Kidney (tissue), 14 donors: ENCODE measurements around the gene KCNH8. TPM values are rescaled to one million over a fixed set of nuclear protein-coding genes. Genes with fewer than 3 reads are reported as not detected.
"Not testable (repeated sequence)": the region's sequence is repeated elsewhere in the genome, so short reads cannot be mapped to it uniquely, and the experiment has no call there.

Source experiments
- DNase-seq, 5 donors: peaks; one replicate each; pipeline ENCODE4 v3.0.0-alpha.2; 2013 to 2020
- FAIRE-seq: peaks from 2 replicates; lab custom pipeline; 2012; peaks lifted over from hg19 to GRCh38; lab: Jason Lieb, UNC
- H3K27ac ChIP-seq, 2 donors: one replicate each; pipeline ENCODE4 v1.7.0; 2013; ENCODE audit warnings: low read depth in 2 of 2, low read length in 2 of 2, inconsistent platforms in 1 of 2
- H3K27me3 ChIP-seq: one replicate; pipeline ENCODE4 v1.7.1; 2013; ENCODE audit warnings: low read length, inconsistent platforms; ENCODE audit not compliant: control insufficient read depth, insufficient read depth
- H3K36me3 ChIP-seq, 3 donors: one replicate each; pipeline versions ENCODE4 v1.7.0 to v1.7.1; 2013; ENCODE audit warnings: low read length in 3 of 3, control low read depth in 1 of 3, inconsistent platforms in 1 of 3; ENCODE audit not compliant: insufficient read depth in 3 of 3, control insufficient read depth in 2 of 3
- H3K4me1 ChIP-seq, 3 donors: one replicate each; pipeline versions ENCODE4 v1.7.0 to v1.7.1; 2013; ENCODE audit warnings: low read length in 3 of 3, inconsistent platforms in 1 of 3, low read depth in 1 of 3; ENCODE audit not compliant: control insufficient read depth in 2 of 3, insufficient read depth in 2 of 3
- H3K4me3 ChIP-seq, 3 donors: one replicate each; pipeline versions ENCODE4 v1.7.0 to v1.8.1; 2013; ENCODE audit warnings: low read length in 3 of 3, control low read depth in 1 of 3, inconsistent platforms in 1 of 3
- H3K9ac ChIP-seq, 3 donors: one replicate each; pipeline versions ENCODE4 v1.7.0 to v1.7.1; 2013; ENCODE audit warnings: low read length in 3 of 3, control low read depth in 1 of 3, inconsistent platforms in 1 of 3
- H3K9me3 ChIP-seq, 3 donors: one replicate each; pipeline versions ENCODE4 v1.7.0 to v1.7.1; 2013; ENCODE audit warnings: low read length in 3 of 3, control low read depth in 1 of 3, inconsistent platforms in 1 of 3; ENCODE audit not compliant: control insufficient read depth in 2 of 3, insufficient read depth in 1 of 3
- CTCF ChIP-seq: IDR thresholded peaks from 3 replicates; pipeline ENCODE4 v1.5.1; 2012; ENCODE audit warnings: mild to moderate bottlenecking, moderate library complexity, borderline replicate concordance; ENCODE audit not compliant: insufficient read depth; ENCODE audit errors: extremely low read depth
- intact Hi-C: fragments of 100-400 bp; cut with DNase I; formaldehyde crosslinking; loops from one replicate; pipeline ENCODE4 v1.11.1; 2022
- polyA plus RNA-seq: library from polyadenylated mRNA; stranded (reverse); fragments of 350-450 nt; fragmentation: Illumina TruSeq; extraction: RNeasy Lipid Tissue Mini Kit (QIAGEN cat#74804); gene quantifications from one replicate; pipeline ENCODE4 v1.2.3, GENCODE V29; 2014; ENCODE audit warnings: low read depth, low replicate concordance; ENCODE audit not compliant: insufficient read depth
- total RNA-seq: library from RNA; stranded (reverse); fragmentation: NEBNext Ultra II Directional; extraction: Animal tissue kit (Norgen Biotek cat#: 25700); gene quantifications from one replicate; pipeline ENCODE4 v1.2.1, GENCODE V29; 2021
- donor health status: control.
- donor health status: control.
- donor health status: control.
- donor health status: control.
- donor health status: control.
- donor health status: DM: yes; HTN: yes; CAD: no.
- donor health status: Normal renal cell carcinoma (clear cell type).

The KCNH8 gene
- total and polyA plus RNA-seq, 2 donors from 2014 or later = 1.0 TPM; not detected in 1

DNA sequence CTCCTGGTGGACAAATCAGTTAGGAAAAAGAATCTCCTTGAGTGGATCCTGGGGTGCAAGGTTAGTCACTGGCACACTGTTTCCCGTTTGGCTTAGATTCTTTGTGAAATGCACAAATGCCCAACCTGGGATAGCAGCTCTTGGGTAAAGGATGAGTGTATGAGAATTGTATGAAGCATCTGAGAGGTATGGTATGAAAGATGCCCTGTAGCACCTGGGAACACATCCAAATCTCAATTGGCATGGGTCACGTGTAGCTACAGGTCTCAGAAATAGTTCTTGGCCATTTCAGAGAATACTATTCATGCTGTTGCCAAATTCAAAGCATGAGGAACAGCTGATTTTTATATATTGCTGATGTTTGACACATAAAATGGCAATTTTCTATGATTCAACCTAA lies 84.3 kb downstream of the KCNH8 start:
- Histone ChIP-seq H3K27me3 (no peaks in the 10 kb centered on the region), H3K27ac (no peak overlapping the region), H3K36me3 (no peaks in the 10 kb centered on the region), H3K9me3 (no peaks in the 10 kb centered on the region), H3K9ac (no peak overlapping the region), H3K4me1 (no peaks in the 10 kb centered on the region), H3K4me3 (no peak overlapping the region)
- intact Hi-C loops = no loop called here
- DNase-seq = no peak
- no peak for FAIRE-seq
- no peak for TF ChIP-seq CTCF

- H3K4me1 ChIP-seq, intact Hi-C loops, FAIRE-seq: not testable (repeated sequence)
Observed at GRCh38 chr3:19233882-19234784, 85.8 kb downstream of the KCNH8 start.

DNA sequence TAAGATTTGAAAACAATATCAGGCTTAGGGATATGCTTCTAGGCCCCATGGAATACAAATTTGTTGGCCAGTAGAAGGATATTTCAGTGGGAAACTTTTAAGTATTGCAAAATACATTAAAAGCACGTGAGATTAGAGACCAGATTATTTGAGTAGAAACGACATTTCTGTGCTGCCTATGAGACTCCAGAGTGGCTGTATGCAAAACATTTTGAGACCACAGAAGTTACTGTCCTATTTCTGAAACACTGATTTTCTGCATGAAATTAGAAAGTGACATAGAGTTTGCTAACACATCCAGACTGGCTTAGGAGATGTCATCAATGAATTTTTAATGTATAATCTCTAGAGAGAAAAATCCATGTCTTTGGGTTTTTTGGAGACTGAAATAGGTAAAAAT lies 99.8 kb downstream of the KCNH8 start:
- H3K27me3 ChIP-seq = no peaks in the 10 kb centered on the region
- no peak overlapping the region for H3K27ac ChIP-seq
- no peaks in the 10 kb centered on the region for H3K4me1 ChIP-seq
- no peak overlapping the region for H3K4me3 ChIP-seq
- DNase-seq (no peak), FAIRE-seq (no peak)
- no peak for TF ChIP-seq CTCF
- intact Hi-C loops = no loop called here
- H3K36me3 ChIP-seq = no peaks in the 10 kb centered on the region
- no peak overlapping the region for H3K9ac ChIP-seq
- peaks cover 0 to 4% (median 0%) of the 10 kb centered on the region in 3 donors for H3K9me3 ChIP-seq

More at GRCh38 chr3:19233882-19234784, 85.8 kb downstream of the KCNH8 start:
- not testable (repeated sequence) for H3K9me3 ChIP-seq, H3K36me3 ChIP-seq, H3K27me3 ChIP-seq, H3K27ac ChIP-seq, H3K4me3 ChIP-seq, H3K9ac ChIP-seq
- peak in 1 of 5 donors; percentile 72 for DNase-seq

- intact Hi-C loops = no loop called here
- Histone ChIP-seq H3K27me3 (no peaks in the 10 kb centered on the region), H3K9ac (no peak overlapping the region), H3K27ac (no peak overlapping the region), H3K9me3 (peaks cover 0 to 4% (median 0%) of the 10 kb centered on the region in 3 donors), H3K4me3 (no peak overlapping the region), H3K4me1 (no peaks in the 10 kb centered on the region), H3K36me3 (no peaks in the 10 kb centered on the region)
- DNase-seq (no peak), FAIRE-seq (no peak)
- no peak for TF ChIP-seq CTCF
Observed at GRCh38 chr3:19248767-19249166, 100.5 kb downstream of the KCNH8 start.
